Adrenal gland (tissue), 5 donors: ENCODE data around the gene PSMG4.

Source experiments
- POLR2A ChIP-seq, 2 donors: fragments of 450-650 bp; IDR thresholded peaks; one replicate each; pipeline ENCODE4 v1.6.1; 2017; ENCODE audit warnings: antibody characterized with exemption in 2 of 2, mild to moderate bottlenecking in 2 of 2, moderate library complexity in 1 of 2
- TF ChIP-seq, protein P1 (sequence below), 6 experiments: fragments of 450-650 bp in 4 of 6; fragments of 200-600 bp in 2 of 6; sonication (generic) in 1 of 6; IDR thresholded peaks; 1 replicate in 5 of 6; 2 replicates in 1 of 6; pipeline versions ENCODE4 v1.5.1 to v1.8.0; 2016 to 2021; ENCODE audit warnings: antibody characterized with exemption in 6 of 6, mild to moderate bottlenecking in 2 of 6, moderate library complexity in 1 of 6
- donor health status: DM: no; HTN: no; CAD: no.

DNA sequence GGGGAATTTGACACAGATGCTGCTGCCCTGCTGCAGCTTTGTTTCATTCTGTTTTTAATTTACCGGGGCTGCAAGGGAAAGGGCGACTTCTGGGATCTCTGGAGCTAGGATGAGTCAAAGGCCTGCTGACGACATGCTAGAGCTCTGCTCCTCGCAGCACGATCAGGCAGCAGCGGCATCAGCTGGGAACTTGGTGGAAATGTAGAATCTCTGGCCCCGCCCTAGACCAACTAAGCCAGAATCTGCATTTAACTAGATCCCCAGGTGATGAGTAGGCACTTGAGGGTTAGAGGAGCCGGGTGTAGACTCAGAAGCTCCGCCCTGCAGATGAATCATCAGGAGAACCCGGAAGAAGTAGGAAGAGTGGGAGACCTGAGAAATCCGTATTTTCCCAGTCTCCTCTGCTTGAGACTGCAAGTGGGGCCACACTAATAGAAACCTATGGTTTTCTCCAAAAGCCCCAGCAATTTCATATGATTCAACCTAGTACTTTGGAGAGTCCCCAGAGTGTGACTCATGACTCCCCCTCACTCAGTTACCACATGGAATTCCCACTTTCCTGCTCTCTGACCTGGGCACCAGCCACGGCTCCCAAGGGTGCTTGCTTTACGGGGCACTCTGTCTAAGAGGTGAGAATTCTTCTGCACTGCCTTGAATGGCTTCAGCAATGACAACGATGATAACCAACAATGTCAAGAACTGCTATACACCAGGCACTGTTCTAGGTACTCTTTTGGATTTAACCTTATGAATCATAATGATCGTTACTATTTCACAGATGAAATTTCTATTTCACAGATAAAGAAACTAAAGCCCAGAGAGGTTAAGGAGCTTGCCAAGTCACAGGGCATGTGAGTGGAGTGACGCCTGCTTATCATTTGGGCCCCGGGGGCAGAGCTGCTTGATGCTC is 49.4 kb upstream of the PSMG4 start:
- TF ChIP-seq, protein P1, sequence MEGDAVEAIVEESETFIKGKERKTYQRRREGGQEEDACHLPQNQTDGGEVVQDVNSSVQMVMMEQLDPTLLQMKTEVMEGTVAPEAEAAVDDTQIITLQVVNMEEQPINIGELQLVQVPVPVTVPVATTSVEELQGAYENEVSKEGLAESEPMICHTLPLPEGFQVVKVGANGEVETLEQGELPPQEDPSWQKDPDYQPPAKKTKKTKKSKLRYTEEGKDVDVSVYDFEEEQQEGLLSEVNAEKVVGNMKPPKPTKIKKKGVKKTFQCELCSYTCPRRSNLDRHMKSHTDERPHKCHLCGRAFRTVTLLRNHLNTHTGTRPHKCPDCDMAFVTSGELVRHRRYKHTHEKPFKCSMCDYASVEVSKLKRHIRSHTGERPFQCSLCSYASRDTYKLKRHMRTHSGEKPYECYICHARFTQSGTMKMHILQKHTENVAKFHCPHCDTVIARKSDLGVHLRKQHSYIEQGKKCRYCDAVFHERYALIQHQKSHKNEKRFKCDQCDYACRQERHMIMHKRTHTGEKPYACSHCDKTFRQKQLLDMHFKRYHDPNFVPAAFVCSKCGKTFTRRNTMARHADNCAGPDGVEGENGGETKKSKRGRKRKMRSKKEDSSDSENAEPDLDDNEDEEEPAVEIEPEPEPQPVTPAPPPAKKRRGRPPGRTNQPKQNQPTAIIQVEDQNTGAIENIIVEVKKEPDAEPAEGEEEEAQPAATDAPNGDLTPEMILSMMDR (IDR thresholded peaks at IDR 0.05), result no peak
- TF ChIP-seq POLR2A (IDR thresholded peaks at IDR 0.05), result no peak
